HG02943 (cell line): ENCODE results near the gene TNIP2.

Experiments used
- ATAC-seq: cut with Tn5 transposase; IDR thresholded peaks from one replicate; pipeline ENCODE4 v1.9.1; 2021; ENCODE audit warnings: mild to moderate bottlenecking, low read depth, moderate library complexity; ENCODE audit not compliant: unreplicated experiment

The TNIP2 gene

GRCh38 chr4:2794486-2795299 lies 38.6 kb upstream of the TNIP2 start:
- no peak for ATAC-seq

GRCh38 chr4:2793586-2794485 lies 37.7 kb upstream of the TNIP2 start:
- ATAC-seq, result no peak

GRCh38 chr4:2792711-2793585 lies 36.8 kb upstream of the TNIP2 start, which contains the start of gene SH3BP2:
TSS of gene SH3BP2 (plus strand) at chr4:2793085. CDS start at chr4:2820618, 27,533 bp downstream.
- no peak for ATAC-seq

- ATAC-seq, result no peak
Measured at GRCh38 chr4:2792396-2792710, 36.2 kb upstream of the TNIP2 start.

- no peak for ATAC-seq
Measured at GRCh38 chr4:2791518-2792395, 35.6 kb upstream of the TNIP2 start.

- ATAC-seq, result no peak
Measured at GRCh38 chr4:2790583-2791517, 34.7 kb upstream of the TNIP2 start.

GRCh38 chr4:2789793-2790582 lies 33.9 kb upstream of the TNIP2 start:
- no peak for ATAC-seq

GRCh38 chr4:2789351-2789750 lies 33.2 kb upstream of the TNIP2 start:
- ATAC-seq, result no peak

- ATAC-seq, result no peak
Measured at GRCh38 chr4:2788532-2789103, 32.5 kb upstream of the TNIP2 start.

- ATAC-seq, result no peak
Measured at GRCh38 chr4:2788101-2788500, 32.0 kb upstream of the TNIP2 start.

GRCh38 chr4:2787230-2788100 lies 31.3 kb upstream of the TNIP2 start:
- peak; percentile 51 for ATAC-seq

GRCh38 chr4:2786794-2787229 lies 30.7 kb upstream of the TNIP2 start:
- ATAC-seq, result no peak

GRCh38 chr4:2786152-2786671 lies 30.1 kb upstream of the TNIP2 start:
- no peak for ATAC-seq

GRCh38 chr4:2785613-2786012 lies 29.5 kb upstream of the TNIP2 start:
- no peak for ATAC-seq

GRCh38 chr4:2783790-2784189 lies 27.7 kb upstream of the TNIP2 start:
- no peak for ATAC-seq

- no peak for ATAC-seq
Measured at GRCh38 chr4:2781911-2782310, 25.8 kb upstream of the TNIP2 start.
